GM13976 (cell line): ENCODE data around the gene SPPL2B.

ENCODE experiments used
- DNase-seq: peaks from one replicate; pipeline ENCODE4 v3.0.0; 2012; ENCODE audit warnings: low spot score
- in situ Hi-C: fragments of 300-500 bp; cut with MboI; formaldehyde crosslinking; loops from one replicate; pipeline ENCODE4 v1.12.0; 2022; ENCODE audit warnings: low sequenced_read_pairs, mixed read lengths, inconsistent platforms; ENCODE audit not compliant: unreplicated experiment
- TF ChIP-seq, protein P1 (sequence below): IDR thresholded peaks from 2 replicates; pipeline ENCODE4 v1.5.1; 2012; ENCODE audit warnings: borderline replicate concordance, mild to moderate bottlenecking; ENCODE audit not compliant: insufficient read depth; ENCODE audit errors: extremely low read depth, missing control alignments, control extremely low read depth

The SPPL2B gene

DNA sequence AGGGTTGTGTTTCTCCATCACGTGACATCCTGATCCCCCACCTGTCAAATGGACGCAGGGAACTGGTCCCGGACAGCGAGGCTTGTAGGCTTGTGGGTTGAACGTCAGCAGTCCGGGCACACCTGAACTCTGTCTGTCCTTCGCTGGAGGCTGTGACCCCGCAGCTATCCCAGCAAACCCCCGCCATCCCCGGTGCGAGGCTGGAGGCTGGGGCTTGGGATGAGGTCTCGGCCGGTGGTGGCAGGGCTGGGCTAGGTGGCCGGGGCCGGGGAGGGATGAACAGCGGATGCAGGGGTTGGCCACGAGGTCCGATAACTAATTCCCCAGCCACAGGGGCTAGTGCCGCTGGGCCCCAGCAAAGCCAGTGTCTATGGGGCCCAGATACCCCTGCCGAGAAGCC, 8.9 kb upstream of the SPPL2B start:
- DNase-seq, result no peak
- in situ Hi-C loops, result no loop called here

GRCh38 chr19:2320049-2320448, 8.4 kb upstream of the SPPL2B start:
- TF ChIP-seq, protein P1, sequence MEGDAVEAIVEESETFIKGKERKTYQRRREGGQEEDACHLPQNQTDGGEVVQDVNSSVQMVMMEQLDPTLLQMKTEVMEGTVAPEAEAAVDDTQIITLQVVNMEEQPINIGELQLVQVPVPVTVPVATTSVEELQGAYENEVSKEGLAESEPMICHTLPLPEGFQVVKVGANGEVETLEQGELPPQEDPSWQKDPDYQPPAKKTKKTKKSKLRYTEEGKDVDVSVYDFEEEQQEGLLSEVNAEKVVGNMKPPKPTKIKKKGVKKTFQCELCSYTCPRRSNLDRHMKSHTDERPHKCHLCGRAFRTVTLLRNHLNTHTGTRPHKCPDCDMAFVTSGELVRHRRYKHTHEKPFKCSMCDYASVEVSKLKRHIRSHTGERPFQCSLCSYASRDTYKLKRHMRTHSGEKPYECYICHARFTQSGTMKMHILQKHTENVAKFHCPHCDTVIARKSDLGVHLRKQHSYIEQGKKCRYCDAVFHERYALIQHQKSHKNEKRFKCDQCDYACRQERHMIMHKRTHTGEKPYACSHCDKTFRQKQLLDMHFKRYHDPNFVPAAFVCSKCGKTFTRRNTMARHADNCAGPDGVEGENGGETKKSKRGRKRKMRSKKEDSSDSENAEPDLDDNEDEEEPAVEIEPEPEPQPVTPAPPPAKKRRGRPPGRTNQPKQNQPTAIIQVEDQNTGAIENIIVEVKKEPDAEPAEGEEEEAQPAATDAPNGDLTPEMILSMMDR, result no peak

More for the DNA sequence above, 8.9 kb upstream of the SPPL2B start:
- TF ChIP-seq, protein P1, result no peak

DNA sequence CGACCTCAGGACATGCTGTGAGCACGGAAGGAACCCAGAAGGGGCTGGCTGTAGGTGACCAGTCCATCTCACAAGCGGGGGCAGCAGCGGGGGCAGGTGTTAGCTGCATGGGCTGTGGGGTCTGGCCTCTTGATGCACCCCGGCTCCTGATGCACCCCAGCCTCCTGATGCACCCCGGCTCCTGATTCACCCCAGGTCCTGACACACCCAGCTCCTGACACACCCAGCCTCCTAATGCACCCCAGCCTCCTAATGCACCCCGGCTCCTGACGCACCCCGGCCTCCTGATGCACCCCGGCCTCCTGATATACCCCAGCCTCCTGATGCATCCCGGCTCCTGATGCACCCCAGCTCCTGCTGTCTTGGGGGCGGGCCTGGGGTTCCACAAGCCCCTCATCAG, 7.5 kb upstream of the SPPL2B start:
- in situ Hi-C loops, result no loop called here
- TF ChIP-seq, protein P1, result no peak

More at GRCh38 chr19:2320049-2320448, 8.4 kb upstream of the SPPL2B start:
- no peak for DNase-seq
- in situ Hi-C loops, result no loop called here

DNA sequence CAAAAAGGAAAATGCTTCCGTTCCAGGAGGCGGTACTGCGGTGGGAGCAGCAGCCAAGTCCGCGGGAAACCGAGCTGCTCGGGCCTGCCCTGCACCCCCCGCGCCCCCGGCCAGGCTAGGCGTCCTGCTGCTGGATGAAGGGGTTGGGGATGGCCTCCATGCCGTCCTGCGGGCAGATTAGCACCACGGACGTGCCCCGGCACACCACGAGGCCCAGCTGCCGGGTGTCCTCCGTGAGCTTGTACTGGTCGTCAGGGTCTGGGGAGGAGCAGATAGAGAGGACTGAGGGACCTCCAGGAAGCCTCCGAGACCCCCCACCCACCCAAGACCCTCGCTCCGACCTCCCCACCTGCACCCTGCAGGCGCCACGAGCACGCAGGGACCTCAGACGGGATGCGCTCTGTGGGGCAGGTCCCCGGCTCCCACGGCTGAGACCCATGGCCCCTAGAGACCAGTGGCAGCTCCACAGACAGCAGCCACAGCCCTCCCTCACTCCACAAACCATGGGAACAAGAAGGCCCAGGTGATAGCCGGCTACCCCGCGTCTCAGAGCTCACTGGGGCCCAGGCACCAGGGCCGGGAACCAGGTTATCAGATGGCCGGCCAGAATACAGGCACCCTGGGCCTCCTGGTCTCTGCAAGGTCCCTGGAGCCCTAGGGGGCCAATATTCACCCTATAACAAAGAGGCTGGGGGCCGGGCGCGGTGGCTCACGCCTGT, 6.8 kb upstream of the SPPL2B start:
- no peak for DNase-seq
- TF ChIP-seq, protein P1, result no peak
- in situ Hi-C loops, result no loop called here

More for the DNA sequence above, 7.5 kb upstream of the SPPL2B start:
- no peak for DNase-seq

DNA sequence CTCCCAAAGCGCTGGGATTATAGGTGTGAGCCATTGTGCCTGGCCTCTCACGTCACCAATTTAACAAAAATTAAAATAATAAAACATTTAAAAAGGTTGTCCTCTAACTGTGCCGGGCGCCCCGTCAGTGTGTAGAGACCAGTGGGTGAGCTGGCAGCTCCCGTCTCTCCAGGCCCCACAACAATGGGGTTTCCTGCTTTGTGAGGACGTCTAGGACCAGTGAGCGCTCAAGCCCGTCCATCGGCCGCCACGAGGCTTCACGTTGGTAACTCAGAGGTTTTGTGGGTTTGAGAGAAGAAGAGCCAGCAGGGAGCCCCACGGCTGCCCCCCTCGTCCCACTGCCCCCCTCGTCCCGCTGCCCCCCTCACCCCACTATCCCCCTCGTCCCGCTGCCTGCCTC, 4.8 kb upstream of the SPPL2B start:
- in situ Hi-C loops, result no loop called here
- TF ChIP-seq, protein P1, result no peak

DNA sequence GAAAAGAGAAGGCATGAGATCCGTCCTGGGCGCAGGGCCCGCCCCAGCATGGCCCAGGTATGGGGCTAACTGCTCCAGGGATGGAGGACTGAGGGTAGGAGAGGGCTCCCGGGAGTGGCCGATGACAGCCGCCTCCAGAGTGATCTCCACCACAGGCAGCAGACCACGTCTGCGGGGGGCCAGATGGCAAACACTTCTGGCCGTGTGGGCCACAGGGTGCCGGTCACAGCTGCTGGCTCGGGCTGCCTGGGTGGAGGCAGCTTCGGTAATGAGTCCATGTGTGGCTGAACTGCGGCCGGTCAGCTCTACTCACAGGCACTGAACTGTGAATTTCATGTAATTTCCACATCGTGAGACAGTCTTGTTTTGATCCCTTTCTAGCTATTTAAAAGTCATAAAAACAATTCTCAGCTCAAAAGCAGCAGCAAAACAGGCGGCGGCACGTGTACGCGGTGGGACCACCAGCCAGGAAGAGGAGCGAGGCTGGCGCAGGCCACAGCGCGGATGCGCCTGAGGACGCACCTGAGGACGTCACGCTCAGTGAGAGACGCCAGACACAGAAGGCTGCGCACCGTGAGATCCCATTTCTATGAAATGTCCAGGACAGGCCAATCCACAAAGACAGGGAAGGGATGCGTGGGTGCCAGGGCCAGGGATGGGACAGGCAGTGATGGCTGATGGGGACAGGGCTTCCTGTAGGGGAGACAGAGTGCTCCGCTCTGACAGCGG, 4.1 kb upstream of the SPPL2B start:
- DNase-seq, result no peak
- TF ChIP-seq, protein P1, result no peak
- in situ Hi-C loops, result no loop called here

More for the DNA sequence above, 4.8 kb upstream of the SPPL2B start:
- DNase-seq, result no peak
